OCI-LY7 (cell line): ENCODE results near the gene USP37. TPM values are rescaled to one million over a fixed set of nuclear protein-coding genes. Genes with fewer than 3 reads are reported as not detected.

ENCODE experiments used
- BruUV-seq: library from RNA; stranded (reverse); fragments of 400-500 nt; replicated peaks from 2 replicates; lab custom pipeline; 2021; lab: Mats Ljungman, UMichigan
- CTCF ChIA-PET: fragments of 300-600 bp; sonication (Branson Sonifier 250); formaldehyde crosslinking; loops from one replicate; lab custom pipeline; 2022; ENCODE audit warnings: antibody characterized with exemption; ENCODE audit not compliant: unreplicated experiment; lab: Charles Lee
- POLR2A ChIA-PET: fragments of 300-600 bp; sonication (Branson Sonifier 250); formaldehyde crosslinking; loops from one replicate; lab custom pipeline; 2022; ENCODE audit warnings: antibody characterized with exemption; lab: Charles Lee
- DNase-seq: peaks from one replicate; pipeline ENCODE4 v3.0.0-alpha.2; 2015; ENCODE audit warnings: low spot score
- H2AFZ ChIP-seq: fragments of 200-600 bp; sonication (generic), shearing (Covaris generic); 2 replicates; pipeline ENCODE4 v1.6.1; 2014; ENCODE audit warnings: mild to moderate bottlenecking, antibody characterized with exemption, low read length, moderate library complexity
- H3K27ac ChIP-seq: fragments of 200-600 bp; sonication (generic); 2 replicates; pipeline ENCODE4 v1.5.1; 2014; ENCODE audit warnings: mixed run types, low read depth, mild to moderate bottlenecking, moderate library complexity, low read length, inconsistent platforms; ENCODE audit not compliant: poor library complexity, severe bottlenecking
- H3K36me3 ChIP-seq: fragments of 200-600 bp; sonication (generic); 2 replicates; pipeline ENCODE4 v1.6.1; 2014; ENCODE audit warnings: mild to moderate bottlenecking, antibody characterized with exemption, low read length, moderate library complexity, mixed read lengths; ENCODE audit not compliant: insufficient read depth
- H3K4me1 ChIP-seq: fragments of 200-600 bp; sonication (generic); 2 replicates; pipeline ENCODE4 v1.5.1; 2014; ENCODE audit warnings: mild to moderate bottlenecking, low read length; ENCODE audit not compliant: insufficient read depth, poor library complexity, severe bottlenecking
- H3K4me2 ChIP-seq: fragments of 200-600 bp; sonication (generic); 2 replicates; pipeline ENCODE4 v1.6.1; 2014; ENCODE audit warnings: mild to moderate bottlenecking, low read length
- H3K4me3 ChIP-seq: fragments of 200-600 bp; sonication (generic); 2 replicates; pipeline ENCODE4 v1.5.1; 2014; ENCODE audit warnings: mild to moderate bottlenecking, low read depth, low read length; ENCODE audit not compliant: poor library complexity, severe bottlenecking
- H3K79me2 ChIP-seq: fragments of 200-600 bp; sonication (generic); 2 replicates; pipeline ENCODE4 v1.6.1; 2016; ENCODE audit warnings: low read depth, mild to moderate bottlenecking, low read length, moderate library complexity, mixed read lengths; ENCODE audit not compliant: insufficient read depth
- H3K9me2 ChIP-seq: fragments of 200-600 bp; sonication (generic); 2 replicates; pipeline ENCODE4 v1.6.1; 2016; ENCODE audit warnings: mild to moderate bottlenecking, low read length, mixed read lengths; ENCODE audit not compliant: insufficient read depth
- H3K9me3 ChIP-seq: fragments of 200-600 bp; sonication (generic); 2 replicates; pipeline ENCODE4 v1.6.1; 2014; ENCODE audit warnings: mild to moderate bottlenecking, mixed run types, low read length, mixed read lengths
- H4K20me1 ChIP-seq: fragments of 200-600 bp; sonication (generic); 2 replicates; pipeline ENCODE4 v1.6.1; 2014; ENCODE audit warnings: mild to moderate bottlenecking, antibody characterized with exemption, low read length, moderate library complexity, mixed read lengths; ENCODE audit not compliant: insufficient read depth
- EZH2phosphoT487 ChIP-seq: fragments of 200-600 bp; sonication (generic); IDR thresholded peaks from 2 replicates; pipeline ENCODE4 v1.6.1; 2018; ENCODE audit warnings: low read depth, borderline replicate concordance, mild to moderate bottlenecking, mixed run types, antibody characterized with exemption, low read length, moderate library complexity, mixed read lengths
- intact Hi-C: fragments of 100-400 bp; cut with micrococcal nuclease; formaldehyde crosslinking; loops from one replicate; pipeline ENCODE4 v1.10.0; 2022; ENCODE audit not compliant: unreplicated experiment
- total RNA-seq, 2 experiments: library from RNA; depleted of rRNA in 1 of 2; stranded (reverse); fragments of >200 nt in 1 of 2; shearing (Covaris generic) in 1 of 2; gene quantifications; 2 replicates each; pipeline ENCODE4 v1.2.3, GENCODE V29; 2014 to 2022
- TF ChIP-seq, protein P1 (sequence below): fragments of 200-600 bp; sonication (generic); conservative IDR thresholded peaks from 2 replicates; pipeline ENCODE4 v1.5.1; 2014; ENCODE audit warnings: mild to moderate bottlenecking, antibody characterized with exemption, low read length, moderate library complexity, mixed read lengths

The USP37 gene
- total RNA-seq, 2 experiments from 2014 or later, result 23.3 to 32.4 TPM

DNA sequence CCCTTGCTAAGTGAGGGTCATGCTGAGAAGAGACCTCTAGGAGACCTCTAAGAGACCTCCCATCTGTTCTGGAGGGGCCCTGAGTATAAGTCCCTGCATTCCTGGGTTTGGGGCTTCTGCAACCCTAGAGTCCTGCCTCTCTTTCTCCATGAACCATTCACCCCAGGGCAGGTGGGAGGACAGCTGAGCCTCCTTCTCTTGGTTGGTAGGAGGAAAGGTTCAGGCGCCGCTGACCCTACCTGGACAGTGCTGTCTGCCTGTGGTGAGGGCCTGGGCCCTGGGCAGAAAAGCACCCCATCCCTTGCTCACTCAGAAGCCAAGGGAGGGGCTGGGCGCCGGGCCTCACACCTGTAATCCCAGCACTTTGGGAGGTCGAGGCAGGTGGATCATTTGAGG is 149.8 kb downstream of the USP37 start:
- BruUV-seq, result no TSS peak
- no peak for TF ChIP-seq EZH2phosphoT487
- TF ChIP-seq, protein P1, sequence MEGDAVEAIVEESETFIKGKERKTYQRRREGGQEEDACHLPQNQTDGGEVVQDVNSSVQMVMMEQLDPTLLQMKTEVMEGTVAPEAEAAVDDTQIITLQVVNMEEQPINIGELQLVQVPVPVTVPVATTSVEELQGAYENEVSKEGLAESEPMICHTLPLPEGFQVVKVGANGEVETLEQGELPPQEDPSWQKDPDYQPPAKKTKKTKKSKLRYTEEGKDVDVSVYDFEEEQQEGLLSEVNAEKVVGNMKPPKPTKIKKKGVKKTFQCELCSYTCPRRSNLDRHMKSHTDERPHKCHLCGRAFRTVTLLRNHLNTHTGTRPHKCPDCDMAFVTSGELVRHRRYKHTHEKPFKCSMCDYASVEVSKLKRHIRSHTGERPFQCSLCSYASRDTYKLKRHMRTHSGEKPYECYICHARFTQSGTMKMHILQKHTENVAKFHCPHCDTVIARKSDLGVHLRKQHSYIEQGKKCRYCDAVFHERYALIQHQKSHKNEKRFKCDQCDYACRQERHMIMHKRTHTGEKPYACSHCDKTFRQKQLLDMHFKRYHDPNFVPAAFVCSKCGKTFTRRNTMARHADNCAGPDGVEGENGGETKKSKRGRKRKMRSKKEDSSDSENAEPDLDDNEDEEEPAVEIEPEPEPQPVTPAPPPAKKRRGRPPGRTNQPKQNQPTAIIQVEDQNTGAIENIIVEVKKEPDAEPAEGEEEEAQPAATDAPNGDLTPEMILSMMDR, result no peak
- H3K4me2 ChIP-seq, result no peak overlapping the region
- no peaks in the 10 kb centered on the region for H4K20me1 ChIP-seq
- intact Hi-C loops, result no loop called here
- no peaks in the 10 kb centered on the region for H3K9me2 ChIP-seq
- H2AFZ ChIP-seq, result no peak overlapping the region
- no peaks in the 10 kb centered on the region for H3K36me3 ChIP-seq
- DNase-seq, result no peak
- no peak overlapping the region for H3K27ac ChIP-seq
- H3K9me3 ChIP-seq, result no peaks in the 10 kb centered on the region
- H3K4me3 ChIP-seq, result no peak overlapping the region
- no peaks in the 10 kb centered on the region for H3K4me1 ChIP-seq
- POLR2A ChIA-PET, result no interaction called here
- CTCF ChIA-PET, result no interaction called here
- H3K79me2 ChIP-seq, result no peaks in the 10 kb centered on the region

DNA sequence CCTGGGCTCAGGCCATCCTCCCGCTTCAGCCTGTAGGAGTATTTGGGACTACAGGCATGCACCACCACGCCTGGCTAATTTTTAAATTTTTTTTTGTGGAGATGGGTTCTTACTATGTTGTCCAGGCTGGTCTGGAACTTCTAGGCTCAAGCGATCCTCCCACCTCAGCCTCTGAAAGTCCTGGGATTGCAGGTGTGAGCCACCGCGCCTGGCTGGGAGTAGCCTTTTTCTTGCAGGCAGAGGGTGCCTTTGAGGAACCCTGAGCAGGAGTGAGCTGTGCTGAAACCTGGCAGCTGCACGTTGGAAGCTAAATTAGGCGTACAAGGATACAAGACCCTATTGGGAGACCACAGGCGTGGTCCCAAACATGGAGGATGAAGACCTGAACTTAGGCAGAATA is 160.4 kb downstream of the USP37 start:
- DNase-seq, result peak; percentile 9
- H3K36me3 ChIP-seq, result peaks cover 27% of the 10 kb centered on the region; the same call in 1 of the 2 replicates
- H3K4me1 ChIP-seq, result peaks cover 47% of the 10 kb centered on the region
- no peak overlapping the region for H3K4me2 ChIP-seq
- TF ChIP-seq, protein P1, result no peak
- CTCF ChIA-PET, result no interaction called here
- no peak overlapping the region for H3K4me3 ChIP-seq
- H3K9me2 ChIP-seq, result no peaks in the 10 kb centered on the region
- no TSS peak for BruUV-seq
- H3K79me2 ChIP-seq, result no peaks in the 10 kb centered on the region
- H4K20me1 ChIP-seq, result no peaks in the 10 kb centered on the region
- POLR2A ChIA-PET, result no interaction called here
- intact Hi-C loops, result loop anchor here (2.0 kb wide), 1 partner anchor 241 kb away; no protein-coding TSS in a partner anchor
- no peak overlapping the region for H3K27ac ChIP-seq
- no peak overlapping the region for H2AFZ ChIP-seq
- no peaks in the 10 kb centered on the region for H3K9me3 ChIP-seq

DNA sequence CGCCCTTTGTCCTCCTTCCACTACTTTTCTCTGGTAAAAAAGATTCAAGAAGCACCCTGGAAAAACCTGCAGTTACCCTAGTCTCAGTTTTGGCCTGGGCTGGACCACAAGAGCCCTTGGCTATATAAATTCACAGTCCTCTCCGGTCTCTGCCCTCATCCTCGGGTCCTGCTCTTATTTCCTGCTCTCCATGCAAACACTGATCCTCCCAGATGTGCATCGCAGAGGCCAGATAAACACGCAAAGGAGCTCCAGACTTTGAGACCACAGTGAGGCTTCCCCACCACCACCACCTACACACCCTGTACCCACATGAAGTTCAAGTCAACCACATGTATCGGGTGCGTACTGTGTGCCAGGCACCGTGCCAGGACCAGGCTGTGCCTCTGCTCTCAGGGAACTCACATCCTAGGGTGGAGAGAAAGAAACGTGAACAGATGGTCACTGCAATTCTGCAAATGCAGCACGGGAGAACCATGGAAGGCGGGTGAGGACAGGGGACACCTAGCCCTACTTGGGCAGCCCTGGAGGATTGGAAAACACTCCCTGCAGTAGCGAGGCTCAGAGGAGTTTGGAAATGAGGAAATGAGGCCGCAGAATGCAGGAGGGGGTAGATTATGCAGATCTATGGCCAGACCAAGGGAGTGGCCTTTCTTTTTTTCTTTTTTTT is 161.1 kb downstream of the USP37 start:
- no peaks in the 10 kb centered on the region for H3K9me3 ChIP-seq
- BruUV-seq, result TSS peak; percentile 7
- no peak for TF ChIP-seq EZH2phosphoT487
- TF ChIP-seq, protein P1, result no peak
- H3K27ac ChIP-seq, result peak overlapping the region; percentile 48
- peaks cover 34% of the 10 kb centered on the region for H3K36me3 ChIP-seq
- H3K4me1 ChIP-seq, result peaks cover 47% of the 10 kb centered on the region
- CTCF ChIA-PET, result no interaction called here
- intact Hi-C loops, result loop anchor here (1.0 to 2.0 kb wide), 2 partner anchors 59 to 242 kb away; no protein-coding TSS in a partner anchor
- H3K4me2 ChIP-seq, result peak overlapping the region; percentile 64
- no peaks in the 10 kb centered on the region for H3K9me2 ChIP-seq
- H4K20me1 ChIP-seq, result no peaks in the 10 kb centered on the region
- POLR2A ChIA-PET, result interaction anchor here (0.9 to 1.0 kb wide), 2 partner anchors 143 to 151 kb away, joined by 3 to 4 read pairs; no protein-coding TSS in a partner anchor
- H2AFZ ChIP-seq, result peak overlapping the region; percentile 75; the same call in 1 of the 2 replicates
- no peaks in the 10 kb centered on the region; the same call in 1 of the 2 replicates for H3K79me2 ChIP-seq
- no peak for DNase-seq
- peak overlapping the region; percentile 45 for H3K4me3 ChIP-seq
